BLaER1 treated with 17β-estradiol and CSF1 and Interleukin-3, amounts not matched to agents 10 nM and 100 nM (cell line): Measurements from ENCODE around the gene ARMC7.

Source experiments
- H3K27ac ChIP-seq, 11 experiments: shearing (Covaris generic); formaldehyde crosslinking; 2 replicates each; pipeline ENCODE4 v1.8.1; 2022
- H3K27me3 ChIP-seq, 11 experiments: shearing (Covaris generic); formaldehyde crosslinking; 2 replicates each; pipeline ENCODE4 v1.8.1; 2022
- H3K36me3 ChIP-seq, 11 experiments: shearing (Covaris generic); formaldehyde crosslinking; 2 replicates each; pipeline ENCODE4 v1.8.1; 2022
- H3K4me1 ChIP-seq, 10 experiments: shearing (Covaris generic); formaldehyde crosslinking; 2 replicates each; pipeline ENCODE4 v1.8.1; 2022
- H3K4me2 ChIP-seq, 11 experiments: shearing (Covaris generic); formaldehyde crosslinking; 2 replicates each; pipeline ENCODE4 v1.8.1; 2022
- H3K4me3 ChIP-seq, 10 experiments: shearing (Covaris generic); formaldehyde crosslinking; 2 replicates each; pipeline ENCODE4 v1.8.1; 2022
- H3K9ac ChIP-seq, 11 experiments: shearing (Covaris generic); formaldehyde crosslinking; 2 replicates each; pipeline ENCODE4 v1.8.1; 2022
- H3K9me3 ChIP-seq, 11 experiments: shearing (Covaris generic); formaldehyde crosslinking; replicated peaks in 1 of 11; 2 replicates each; pipeline ENCODE4 v1.8.1; 2022
- H4K20me1 ChIP-seq, 11 experiments: shearing (Covaris generic); formaldehyde crosslinking; 2 replicates each; pipeline ENCODE4 v1.8.1; 2022
- Cebpa-rat ChIP-seq, 11 experiments: shearing (Covaris generic); IDR thresholded peaks; 2 replicates each; pipeline ENCODE4 v1.8.1; 2022

Gene ARMC7

DNA sequence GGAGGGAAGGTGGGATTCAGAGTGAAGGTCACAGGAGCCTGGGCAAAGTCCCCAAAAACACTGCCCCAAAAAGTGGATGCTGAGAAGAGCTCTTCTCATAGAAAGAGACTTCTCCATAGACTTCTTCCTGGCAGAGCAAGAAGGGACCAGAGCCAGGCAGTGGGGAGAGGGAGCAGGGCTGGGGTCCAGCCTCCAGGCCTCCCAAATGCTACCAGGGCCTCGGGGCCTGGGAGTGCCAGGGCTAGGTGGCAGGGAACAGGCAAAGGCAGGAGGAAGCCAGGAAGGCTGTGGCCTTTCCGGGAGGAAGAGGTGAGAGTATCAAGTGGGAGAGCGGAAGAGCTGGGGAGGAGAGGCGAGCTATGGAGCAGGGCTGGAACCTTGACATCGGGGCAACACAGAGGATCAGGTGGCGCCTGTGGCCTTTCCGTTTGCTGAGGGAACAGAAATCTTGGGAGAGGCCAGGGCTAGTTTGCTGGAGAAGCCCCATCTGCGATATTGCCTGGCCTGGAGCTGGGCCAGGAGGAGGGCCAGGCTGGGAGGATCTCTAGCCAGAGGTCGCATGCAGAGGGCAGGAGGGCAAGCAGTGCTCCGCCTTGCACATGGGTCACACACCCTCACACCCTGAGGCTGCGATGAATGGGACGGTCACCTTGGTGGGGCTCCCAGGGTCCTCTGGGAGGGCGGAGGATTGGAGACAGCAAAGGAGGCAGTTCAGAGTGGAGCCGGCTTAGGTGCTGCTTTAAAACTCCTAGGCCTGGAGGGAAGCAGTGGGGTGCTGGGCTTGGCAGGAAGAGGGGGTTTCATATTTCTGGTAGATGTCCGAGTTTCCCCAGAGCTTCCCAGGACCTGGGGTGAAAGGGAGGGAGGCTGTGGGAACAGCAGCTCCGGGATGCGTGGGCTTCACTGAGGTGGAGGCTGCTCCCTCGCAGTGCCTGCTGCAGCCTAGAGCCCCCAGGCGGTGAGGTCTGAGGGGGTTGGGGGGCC lies 18.6 kb upstream of the ARMC7 start:
- peaks cover 0 to 5% (median 0%) of the 10 kb centered on the region in 11 experiments; a peak in 2 of 22 replicates for H3K27me3 ChIP-seq
- H3K9me3 ChIP-seq: no peaks in the 10 kb centered on the region
- TF ChIP-seq Cebpa-rat (IDR thresholded peaks at IDR 0.05): no peak
- peak overlapping the region in 6 of 11 experiments; percentile 15 to 63 (median 48); a peak in 8 of 22 replicates for H3K9ac ChIP-seq
- H3K4me3 ChIP-seq: peak overlapping the region in 1 of 10 experiments; percentile 21; a peak in 1 of 20 replicates
- H3K36me3 ChIP-seq: peaks cover 0 to 15% (median 0%) of the 10 kb centered on the region in 11 experiments; a peak in 8 of 22 replicates
- H3K4me2 ChIP-seq: peak overlapping the region in 5 of 11 experiments; percentile 48 to 95 (median 94); a peak in 9 of 22 replicates
- H3K4me1 ChIP-seq: peaks cover 22 to 94% (median 63%) of the 10 kb centered on the region in 10 experiments
- H4K20me1 ChIP-seq: peaks cover 0 to 12% (median 0%) of the 10 kb centered on the region in 11 experiments; a peak in 1 of 22 replicates
- H3K27ac ChIP-seq: peak overlapping the region in 3 of 11 experiments; percentile 20 to 29 (median 27); a peak in 5 of 22 replicates

- H3K4me1 ChIP-seq: peaks cover 21 to 94% (median 60%) of the 10 kb centered on the region in 10 experiments
- no peaks in the 10 kb centered on the region for H3K9me3 ChIP-seq
- H3K36me3 ChIP-seq: peaks cover 0 to 15% (median 0%) of the 10 kb centered on the region in 11 experiments; a peak in 8 of 22 replicates
- H3K27me3 ChIP-seq: peaks cover 0 to 5% (median 0%) of the 10 kb centered on the region in 11 experiments; a peak in 2 of 22 replicates
- H3K4me3 ChIP-seq: peak overlapping the region in 1 of 10 experiments; percentile 21; a peak in 1 of 20 replicates
- H3K9ac ChIP-seq: peak overlapping the region in 5 of 11 experiments; percentile 13 to 63 (median 55); a peak in 6 of 22 replicates
- H4K20me1 ChIP-seq: peaks cover 0 to 12% (median 0%) of the 10 kb centered on the region in 11 experiments; a peak in 1 of 22 replicates
- no peak for TF ChIP-seq Cebpa-rat (IDR thresholded peaks at IDR 0.05)
- peak overlapping the region in 2 of 11 experiments; percentile 22 to 27; a peak in 1 of 22 replicates for H3K27ac ChIP-seq
- H3K4me2 ChIP-seq: peak overlapping the region in 5 of 11 experiments; percentile 48 to 95 (median 94); a peak in 8 of 22 replicates
Measured at GRCh38 chr17:75091855-75092327, 17.9 kb upstream of the ARMC7 start.

DNA sequence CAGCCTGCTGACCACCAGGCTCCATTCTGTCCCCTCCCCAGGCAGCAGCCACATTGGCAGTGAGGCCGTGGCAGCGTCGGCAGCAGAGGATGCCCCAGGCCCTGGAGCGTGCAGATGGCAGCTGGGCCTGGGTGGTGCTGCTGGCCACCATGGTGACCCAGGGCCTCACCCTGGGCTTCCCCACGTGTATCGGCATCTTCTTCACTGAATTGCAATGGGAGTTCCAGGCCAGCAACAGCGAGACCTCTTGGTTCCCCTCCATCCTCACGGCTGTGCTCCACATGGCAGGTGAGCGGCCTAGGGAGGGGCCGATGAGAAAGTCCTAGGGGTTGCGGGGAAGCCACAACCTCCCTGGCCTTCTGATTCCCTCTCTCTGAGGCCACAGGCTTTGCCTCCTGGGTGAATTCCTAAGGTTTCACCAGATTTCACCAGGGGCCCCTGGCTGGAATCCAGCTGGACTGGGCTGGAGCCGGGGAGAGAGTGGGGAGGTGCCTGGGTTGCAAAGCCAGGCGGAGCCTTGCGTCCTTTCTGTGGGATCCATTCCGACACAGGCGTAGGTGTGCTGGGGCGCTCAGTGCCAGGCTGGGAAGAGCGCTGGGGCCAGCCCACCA lies 16.1 kb upstream of the ARMC7 start:
- Histone ChIP-seq H3K9ac (no peak overlapping the region; a peak in 1 of 22 replicates), H3K36me3 (peaks cover 0 to 26% (median 0%) of the 10 kb centered on the region in 11 experiments; a peak in 11 of 22 replicates), H3K9me3 (no peaks in the 10 kb centered on the region), H3K4me1 (peaks cover 7 to 83% (median 45%) of the 10 kb centered on the region in 10 experiments), H3K4me3 (no peak overlapping the region), H4K20me1 (peaks cover 0 to 12% (median 0%) of the 10 kb centered on the region in 11 experiments; a peak in 1 of 22 replicates), H3K4me2 (peak overlapping the region in 5 of 11 experiments; percentile 52 to 95 (median 94); a peak in 8 of 22 replicates), H3K27me3 (0 out of 22 replicates have a peak, but pooled peaks cover 0 to under 1% (median 0%) of the 10 kb centered on the region in 11 experiments), H3K27ac (peak overlapping the region in 1 of 11 experiments; percentile 43; a peak in 3 of 22 replicates)
- no peak for TF ChIP-seq Cebpa-rat (IDR thresholded peaks at IDR 0.05)

- peak overlapping the region in 3 of 11 experiments; percentile 4 to 55 (median 26); a peak in 7 of 22 replicates for H3K4me2 ChIP-seq
- H3K9me3 ChIP-seq: no peaks in the 10 kb centered on the region
- H3K27me3 ChIP-seq: no peaks in the 10 kb centered on the region
- TF ChIP-seq Cebpa-rat (IDR thresholded peaks at IDR 0.05): no peak
- no peak overlapping the region for H3K9ac ChIP-seq
- peaks cover 0 to 38% (median 3%) of the 10 kb centered on the region in 11 experiments; a peak in 15 of 22 replicates for H3K36me3 ChIP-seq
- H4K20me1 ChIP-seq: peaks cover 0 to 12% (median 0%) of the 10 kb centered on the region in 11 experiments; a peak in 1 of 22 replicates
- H3K4me1 ChIP-seq: peaks cover 0 to 70% (median 33%) of the 10 kb centered on the region in 10 experiments; a peak in 15 of 20 replicates
- H3K27ac ChIP-seq: peak overlapping the region in 4 of 11 experiments; percentile 6 to 25 (median 18); a peak in 3 of 22 replicates
- H3K4me3 ChIP-seq: no peak overlapping the region
Measured at GRCh38 chr17:75094871-75095399, 14.8 kb upstream of the ARMC7 start.

GRCh38 chr17:75096082-75096625 lies 13.6 kb upstream of the ARMC7 start:
- peak overlapping the region in 1 of 11 experiments; percentile 47; a peak in 3 of 22 replicates for H3K9ac ChIP-seq
- no peaks in the 10 kb centered on the region for H3K9me3 ChIP-seq
- H3K36me3 ChIP-seq: peaks cover 0 to 46% (median 11%) of the 10 kb centered on the region in 11 experiments; a peak in 15 of 22 replicates
- peaks cover 0 to 13% (median 0%) of the 10 kb centered on the region in 11 experiments; a peak in 1 of 22 replicates for H4K20me1 ChIP-seq
- no peak overlapping the region for H3K4me3 ChIP-seq
- peak overlapping the region in 4 of 11 experiments; percentile 36 to 66 (median 45); a peak in 7 of 22 replicates for H3K27ac ChIP-seq
- peaks cover 0 to 58% (median 29%) of the 10 kb centered on the region in 10 experiments; a peak in 15 of 20 replicates for H3K4me1 ChIP-seq
- no peak for TF ChIP-seq Cebpa-rat (IDR thresholded peaks at IDR 0.05)
- peak overlapping the region in 8 of 11 experiments; percentile 28 to 84 (median 62); a peak in 14 of 22 replicates for H3K4me2 ChIP-seq
- H3K27me3 ChIP-seq: no peaks in the 10 kb centered on the region

DNA sequence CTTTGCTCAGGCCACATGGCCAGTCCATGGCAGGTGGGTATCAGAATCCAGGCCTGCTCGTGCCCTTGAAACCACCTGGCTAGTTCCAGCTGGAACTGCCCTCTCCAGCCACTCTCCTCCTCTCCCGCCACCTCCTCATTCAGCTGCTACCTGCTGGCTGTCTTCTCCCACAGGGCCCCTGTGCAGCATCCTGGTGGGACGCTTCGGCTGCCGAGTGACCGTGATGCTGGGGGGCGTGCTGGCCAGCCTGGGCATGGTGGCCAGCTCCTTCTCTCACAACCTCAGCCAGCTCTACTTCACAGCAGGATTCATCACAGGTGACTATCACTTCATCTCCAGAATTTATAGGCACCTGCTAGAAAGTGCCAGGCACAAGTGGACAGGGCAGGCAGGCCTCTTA lies 11.9 kb upstream of the ARMC7 start:
- Histone ChIP-seq H4K20me1 (peaks cover 0 to 5% (median 0%) of the 10 kb centered on the region in 11 experiments; a peak in 2 of 22 replicates), H3K27ac (no peak overlapping the region), H3K27me3 (no peaks in the 10 kb centered on the region), H3K36me3 (peaks cover 0 to 46% (median 11%) of the 10 kb centered on the region in 11 experiments; a peak in 15 of 22 replicates), H3K4me2 (no peak overlapping the region), H3K4me1 (peaks cover 11 to 55% (median 35%) of the 10 kb centered on the region in 10 experiments), H3K9ac (no peak overlapping the region), H3K4me3 (no peak overlapping the region), H3K9me3 (no peaks in the 10 kb centered on the region)
- TF ChIP-seq Cebpa-rat (IDR thresholded peaks at IDR 0.05): no peak

DNA sequence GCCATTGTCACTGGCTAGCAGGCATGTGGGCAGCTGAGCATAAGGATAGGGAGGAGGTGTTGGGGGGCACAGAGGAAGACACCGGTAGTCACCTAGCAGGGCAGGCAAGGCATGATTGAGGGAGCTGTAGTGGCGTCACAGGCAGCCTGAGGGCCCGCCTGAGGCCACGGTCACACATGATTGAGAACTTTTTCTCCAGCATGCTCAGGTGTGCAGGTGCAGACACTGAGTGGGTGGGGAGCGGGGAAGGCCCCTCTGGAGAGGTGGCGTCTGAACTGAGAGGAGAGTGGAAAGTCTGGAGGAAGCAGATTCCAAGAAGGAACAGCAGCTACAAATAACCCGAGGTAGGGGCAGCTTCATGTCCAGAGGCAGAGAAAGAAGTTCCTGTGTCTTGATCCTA lies 10.9 kb upstream of the ARMC7 start:
- Histone ChIP-seq H3K9ac (no peak overlapping the region), H3K4me3 (no peak overlapping the region), H3K27me3 (no peaks in the 10 kb centered on the region), H3K9me3 (no peaks in the 10 kb centered on the region), H4K20me1 (peaks cover 0 to 8% (median 0%) of the 10 kb centered on the region in 11 experiments; a peak in 2 of 22 replicates), H3K4me1 (peaks cover 11 to 45% (median 31%) of the 10 kb centered on the region in 10 experiments), H3K36me3 (peaks cover 0 to 46% (median 11%) of the 10 kb centered on the region in 11 experiments; a peak in 15 of 22 replicates), H3K4me2 (no peak overlapping the region), H3K27ac (no peak overlapping the region)
- no peak for TF ChIP-seq Cebpa-rat (IDR thresholded peaks at IDR 0.05)
